Adrenal gland (tissue), 12 donors: ENCODE data around the gene PTPRN2. TPM values are rescaled to one million over a fixed set of nuclear protein-coding genes. Genes with fewer than 3 reads are reported as not detected.

Experiments
- DNase-seq, 7 donors: peaks; one replicate each; pipeline ENCODE4 v3.0.0-alpha.2; 2019 to 2020
- H3K27ac ChIP-seq, 5 donors: fragments of 200-600 bp; sonication (generic) in 4 of 5; 1 replicate in 3 of 5; 2 replicates in 2 of 5; pipeline versions ENCODE4 v1.5.1 to v1.8.0; 2016 to 2020; ENCODE audit warnings: mild to moderate bottlenecking in 1 of 5
- H3K27me3 ChIP-seq: fragments of 200-600 bp; 2 replicates; pipeline ENCODE4 v1.8.0; 2021
- H3K36me3 ChIP-seq, 2 donors: fragments of 200-600 bp; replicated peaks in 1 of 2; 1 replicate in 1 of 2; 2 replicates in 1 of 2; pipeline versions ENCODE4 v1.5.1 to v1.8.0; 2018 to 2022
- H3K4me1 ChIP-seq, 2 donors: fragments of 200-600 bp; replicated peaks in 1 of 2; 1 replicate in 1 of 2; 2 replicates in 1 of 2; pipeline versions ENCODE4 v1.5.1 to v1.8.0; 2018 to 2021
- H3K4me3 ChIP-seq, 4 donors: fragments of 200-600 bp; sonication (generic) in 3 of 4; one replicate each; pipeline ENCODE4 v1.5.1; 2016 to 2018
- H3K9me3 ChIP-seq, 3 donors: fragments of 200-600 bp; sonication (generic) in 1 of 3; replicated peaks in 1 of 3; 1 replicate in 2 of 3; 2 replicates in 1 of 3; pipeline versions ENCODE4 v1.5.1 to v1.8.0; 2016 to 2021
- CTCF ChIP-seq, 6 experiments: fragments of 450-650 bp in 4 of 6; fragments of 200-600 bp in 2 of 6; sonication (generic) in 1 of 6; IDR thresholded peaks; 1 replicate in 5 of 6; 2 replicates in 1 of 6; pipeline versions ENCODE4 v1.5.1 to v1.8.0; 2016 to 2021; ENCODE audit warnings: antibody characterized with exemption in 6 of 6, mild to moderate bottlenecking in 2 of 6, moderate library complexity in 1 of 6
- POLR2A ChIP-seq, 2 donors: fragments of 450-650 bp; IDR thresholded peaks; one replicate each; pipeline ENCODE4 v1.6.1; 2017; ENCODE audit warnings: antibody characterized with exemption in 2 of 2, mild to moderate bottlenecking in 2 of 2, moderate library complexity in 1 of 2
- WGBS, 4 donors: extraction: QIAGEN DNeasy Blood & Tissue Kit in 2 of 4; methylation state at CpG; one replicate each; pipeline versions ENCODE4 v1.1.5 to v1.1.7; 2013 to 2017; 5-methylcytosine and 5-hydroxymethylcytosine counted together
- intact Hi-C, 2 donors: fragments of 100-400 bp; cut with DNase I; formaldehyde crosslinking; loops; one replicate each; pipeline versions ENCODE4 v1.14.1 to v1.15.0; 2022 to 2023
- polyA plus RNA-seq, 3 donors: library from polyadenylated mRNA; stranded (reverse); fragments of 200-250 nt in 2 of 3; fragments of 350-450 nt in 1 of 3; fragmentation: Illumina TruSeq in 1 of 3; extraction: RNeasy Lipid Tissue Mini Kit (QIAGEN cat#74804) in 1 of 3; gene quantifications; one replicate each; pipeline ENCODE4 v1.2.3, GENCODE V29; 2013 to 2014
- total RNA-seq, 9 donors: library from RNA; depleted of rRNA in 4 of 9; stranded (reverse); fragments of >200 nt in 4 of 9; fragments of 120-200 nt in 1 of 9; fragmentation: NEBNext Ultra II Directional in 1 of 9; extraction: Animal tissue kit (Norgen Biotek cat#: 25700) in 1 of 9; gene quantifications; one replicate each; pipeline versions ENCODE4 v1.1.0 to v1.2.4, GENCODE V29; 2013 to 2023
- donor health status: healthy with polysubstance abuse.
- donor health status: Bipolar disorder and iron deficiency.
- donor health status: DM: yes; HTN: yes; CAD: no.
- donor health status: DM: no; HTN: no; CAD: no.
- donor health status: DM: no; HTN: no; CAD: no.
- donor health status: DM: yes; HTN: yes; CAD: no.

PTPRN2 gene
- total and polyA plus RNA-seq, 12 donors, result 2.2 to 16.2 (median 3.4) TPM

GRCh38 chr7:157572622-157573021, 1015.0 kb downstream of the PTPRN2 start:
- Histone ChIP-seq H3K4me1 (no peaks in the 10 kb centered on the region), H3K27me3 (no peaks in the 10 kb centered on the region), H3K27ac (no peak overlapping the region), H3K36me3 (no peaks in the 10 kb centered on the region), H3K9me3 (no peaks in the 10 kb centered on the region), H3K4me3 (no peak overlapping the region)
- no peak for DNase-seq
- WGBS, 4 donors, result 70 to 81% (median 80%) methylated on average over 5 to 14 of the region's 14 CpGs
- TF ChIP-seq POLR2A (IDR thresholded peaks at IDR 0.05), result no peak
- TF ChIP-seq CTCF (IDR thresholded peaks at IDR 0.05), result no peak
- intact Hi-C loops, result no loop called here

- no peaks in the 10 kb centered on the region for H3K27me3 ChIP-seq
- H3K4me1 ChIP-seq, result no peaks in the 10 kb centered on the region
- H3K36me3 ChIP-seq, result no peaks in the 10 kb centered on the region
- no peaks in the 10 kb centered on the region for H3K9me3 ChIP-seq
- H3K27ac ChIP-seq, result no peak overlapping the region
- WGBS, 4 donors, result 82 to 93% (median 86%) methylated on average over 24 of the region's 24 CpGs
- no peak for DNase-seq
- no peak for TF ChIP-seq POLR2A (IDR thresholded peaks at IDR 0.05)
- no peak for TF ChIP-seq CTCF (IDR thresholded peaks at IDR 0.05)
- no peak overlapping the region for H3K4me3 ChIP-seq
- intact Hi-C loops, result no loop called here
Measured at GRCh38 chr7:157570531-157571200, 1017.0 kb downstream of the PTPRN2 start.

GRCh38 chr7:157569967-157570366, 1017.7 kb downstream of the PTPRN2 start:
- H3K4me1 ChIP-seq, result no peaks in the 10 kb centered on the region
- WGBS, 4 donors, result 89 to 92% (median 91%) methylated on average over 8 of the region's 8 CpGs
- no peaks in the 10 kb centered on the region for H3K9me3 ChIP-seq
- intact Hi-C loops, result no loop called here
- DNase-seq, result no peak
- no peaks in the 10 kb centered on the region for H3K36me3 ChIP-seq
- no peak overlapping the region for H3K4me3 ChIP-seq
- no peak overlapping the region for H3K27ac ChIP-seq
- TF ChIP-seq CTCF (IDR thresholded peaks at IDR 0.05), result no peak
- TF ChIP-seq POLR2A (IDR thresholded peaks at IDR 0.05), result no peak
- no peaks in the 10 kb centered on the region for H3K27me3 ChIP-seq

GRCh38 chr7:157568770-157569584, 1018.6 kb downstream of the PTPRN2 start:
- Histone ChIP-seq H3K27me3 (no peaks in the 10 kb centered on the region), H3K4me3 (peak overlapping the region; percentile 19 to 67 (median 32)), H3K27ac (peak overlapping the region in 2 of 5 donors; percentile 50 to 60), H3K4me1 (no peaks in the 10 kb centered on the region), H3K36me3 (no peaks in the 10 kb centered on the region), H3K9me3 (no peaks in the 10 kb centered on the region)
- intact Hi-C loops, result no loop called here
- DNase-seq, result peak; percentile 29 to 82 (median 42)
- 5 to 16% (median 9%) methylated on average over 31 to 35 of the region's 35 CpGs for WGBS, 4 donors
- TF ChIP-seq POLR2A (IDR thresholded peaks at IDR 0.05) (no peak), CTCF (IDR thresholded peaks at IDR 0.05) (no peak)
